GM10266 (cell line): ENCODE results near the gene PSMG1.

Experiments used
- DNase-seq: peaks from one replicate; pipeline ENCODE4 v3.0.0; 2012; ENCODE audit errors: extremely low spot score
- CTCF ChIP-seq: IDR thresholded peaks from 2 replicates; pipeline ENCODE4 v1.5.1; 2012; ENCODE audit warnings: mild to moderate bottlenecking, low read depth; ENCODE audit not compliant: control insufficient read depth, insufficient read depth; ENCODE audit errors: missing control alignments

Gene PSMG1

GRCh38 chr21:39218082-39218409 lies 34.8 kb upstream of the PSMG1 start:
- no peak for DNase-seq
- TF ChIP-seq CTCF = no peak

- DNase-seq = no peak
- no peak for TF ChIP-seq CTCF
Observed at GRCh38 chr21:39217356-39218081, 34.3 kb upstream of the PSMG1 start.

- no peak for TF ChIP-seq CTCF
- DNase-seq = no peak
Observed at GRCh38 chr21:39216290-39216689, 33.0 kb upstream of the PSMG1 start.

- TF ChIP-seq CTCF = no peak
- DNase-seq = no peak
Observed at GRCh38 chr21:39215078-39215477, 31.8 kb upstream of the PSMG1 start.

- DNase-seq = no peak
- no peak for TF ChIP-seq CTCF
Observed at GRCh38 chr21:39209334-39209688, 26.1 kb upstream of the PSMG1 start.

GRCh38 chr21:39208624-39209333 lies 25.5 kb upstream of the PSMG1 start:
- DNase-seq = no peak
- no peak for TF ChIP-seq CTCF

GRCh38 chr21:39204134-39204533 lies 20.9 kb upstream of the PSMG1 start:
- TF ChIP-seq CTCF = no peak
- DNase-seq = no peak
